Measurements from ENCODE around the gene JHY.
A peak's percentile ranks its signal among the peaks of the same experiment; 100 is the strongest.

JHY gene

DNA sequence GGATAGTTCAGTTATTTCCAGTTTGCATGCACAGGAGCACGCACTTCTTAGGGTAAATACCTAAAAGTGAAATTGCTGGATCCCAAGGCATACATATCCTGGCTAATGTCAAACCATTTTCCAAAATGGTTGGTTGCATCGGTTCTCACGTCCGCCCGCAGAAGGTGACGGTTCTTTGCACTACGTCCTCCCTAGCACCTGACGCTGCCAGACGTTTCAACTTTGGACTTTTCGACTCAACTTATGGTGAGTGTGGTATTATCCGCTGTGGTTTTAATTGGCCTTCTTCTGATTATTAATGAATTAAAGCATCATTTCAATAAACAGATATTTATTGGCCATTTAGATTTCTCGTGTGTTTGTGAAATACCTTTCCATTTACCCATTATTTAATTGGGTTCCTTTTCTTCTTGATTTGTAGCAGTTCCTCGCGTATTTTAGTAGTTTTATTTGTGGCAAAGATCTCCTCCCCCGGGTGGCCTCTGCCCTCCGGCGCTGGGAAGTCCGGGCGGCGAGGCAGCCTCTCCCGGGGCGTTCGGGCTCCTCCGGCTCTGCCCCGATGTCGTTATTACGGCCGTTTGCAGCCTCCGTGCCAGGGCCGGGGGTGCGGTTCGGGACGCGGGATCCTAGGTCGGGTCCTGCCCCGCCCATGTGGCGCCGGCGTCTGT, at the start of gene JHY:
TSS of gene JHY (plus strand) at position 571 of the 668 bp plus-strand sequence. CDS start 3,091 bp downstream, outside the sequence.
- TF ChIP-seq CTCF (IDR thresholded peaks at IDR 0.05; ENCODE audit: unreplicated experiment in 3 of 3), result no peak
- Mint-ChIP-seq H3K27ac (peak within 1 kb of the TSS; percentile 97 to 100 (median 98)), H3K9me3 (no peaks in the 10 kb centered on the region), H3K4me3 (peak within 1 kb of the TSS; percentile 90 to 95 (median 93)), H3K27me3 (ENCODE audit: low read depth) (peaks cover 22% of the 10 kb centered on the region), H3K4me1 (peaks cover 17% of the 10 kb centered on the region), H3K36me3 (ENCODE audit: low read depth) (peaks cover 10% of the 10 kb centered on the region)

GRCh38 chr11:122833846-122834464, 48.6 kb upstream of the JHY start:
- Mint-ChIP-seq H3K27me3 (ENCODE audit: low read depth) (peaks cover 15% of the 10 kb centered on the region), H3K36me3 (ENCODE audit: low read depth) (no peaks in the 10 kb centered on the region)

DNA sequence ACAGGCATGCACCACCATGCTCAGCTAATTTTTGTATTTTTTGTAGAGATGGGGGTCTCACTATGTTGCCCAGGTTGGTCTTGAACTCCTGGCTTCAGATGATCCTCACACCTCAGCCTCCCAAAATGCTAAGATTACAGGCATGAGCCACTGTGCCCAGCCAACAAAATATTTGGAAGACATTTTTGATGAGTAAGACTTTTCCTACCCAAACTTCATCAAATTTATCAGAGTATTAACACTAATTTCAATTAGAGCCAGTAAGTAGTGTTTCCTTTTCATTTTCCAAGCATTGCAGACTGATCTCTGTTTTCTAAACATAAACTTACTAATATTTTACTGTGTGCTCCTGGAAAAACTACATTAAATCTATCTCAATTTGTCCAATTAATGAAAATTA, 45.6 kb upstream of the JHY start:
- TF ChIP-seq CTCF (IDR thresholded peaks at IDR 0.05; ENCODE audit: unreplicated experiment in 3 of 3), result no peak
- H3K4me1 Mint-ChIP-seq, result peaks cover 8% of the 10 kb centered on the region
- no peak overlapping the region for H3K27ac Mint-ChIP-seq
- H3K9me3 Mint-ChIP-seq, result no peaks in the 10 kb centered on the region
- H3K4me3 Mint-ChIP-seq, result no peak overlapping the region
- peaks cover 17% of the 10 kb centered on the region for H3K27me3 Mint-ChIP-seq (ENCODE audit: low read depth)
- H3K36me3 Mint-ChIP-seq (ENCODE audit: low read depth), result no peaks in the 10 kb centered on the region

More at GRCh38 chr11:122833846-122834464, 48.6 kb upstream of the JHY start:
- Mint-ChIP-seq H3K4me1 (peaks cover 8% of the 10 kb centered on the region), H3K27ac (no peak overlapping the region), H3K4me3 (no peak overlapping the region), H3K9me3 (peaks cover 11% of the 10 kb centered on the region)
- no peak for TF ChIP-seq CTCF (IDR thresholded peaks at IDR 0.05; ENCODE audit: unreplicated experiment in 3 of 3)

GRCh38 chr11:122837528-122838346, 44.8 kb upstream of the JHY start:
- H3K27ac Mint-ChIP-seq, result no peak overlapping the region
- peaks cover 13% of the 10 kb centered on the region for H3K27me3 Mint-ChIP-seq (ENCODE audit: low read depth)
- peaks cover 5% of the 10 kb centered on the region for H3K4me1 Mint-ChIP-seq

More at GRCh38 chr11:122837528-122838346, 44.8 kb upstream of the JHY start:
- Mint-ChIP-seq H3K4me3 (no peak overlapping the region), H3K36me3 (ENCODE audit: low read depth) (no peaks in the 10 kb centered on the region), H3K9me3 (no peaks in the 10 kb centered on the region)
- no peak for TF ChIP-seq CTCF (IDR thresholded peaks at IDR 0.05; ENCODE audit: unreplicated experiment in 3 of 3)

All from nephron (organoid).